ENCODE measurements around the gene AKTIP. TPM values are rescaled to one million over a fixed set of nuclear protein-coding genes. Genes with fewer than 3 reads are reported as not detected.
A peak's percentile ranks its signal among the peaks of the same experiment; 100 is the strongest.
"Not testable (repeated sequence)": the region's sequence is repeated elsewhere in the genome, so short reads cannot be mapped to it uniquely, and the experiment has no call there.

The AKTIP gene
- total RNA-seq, result 23.2 and 35.1 TPM in 2 replicates

DNA sequence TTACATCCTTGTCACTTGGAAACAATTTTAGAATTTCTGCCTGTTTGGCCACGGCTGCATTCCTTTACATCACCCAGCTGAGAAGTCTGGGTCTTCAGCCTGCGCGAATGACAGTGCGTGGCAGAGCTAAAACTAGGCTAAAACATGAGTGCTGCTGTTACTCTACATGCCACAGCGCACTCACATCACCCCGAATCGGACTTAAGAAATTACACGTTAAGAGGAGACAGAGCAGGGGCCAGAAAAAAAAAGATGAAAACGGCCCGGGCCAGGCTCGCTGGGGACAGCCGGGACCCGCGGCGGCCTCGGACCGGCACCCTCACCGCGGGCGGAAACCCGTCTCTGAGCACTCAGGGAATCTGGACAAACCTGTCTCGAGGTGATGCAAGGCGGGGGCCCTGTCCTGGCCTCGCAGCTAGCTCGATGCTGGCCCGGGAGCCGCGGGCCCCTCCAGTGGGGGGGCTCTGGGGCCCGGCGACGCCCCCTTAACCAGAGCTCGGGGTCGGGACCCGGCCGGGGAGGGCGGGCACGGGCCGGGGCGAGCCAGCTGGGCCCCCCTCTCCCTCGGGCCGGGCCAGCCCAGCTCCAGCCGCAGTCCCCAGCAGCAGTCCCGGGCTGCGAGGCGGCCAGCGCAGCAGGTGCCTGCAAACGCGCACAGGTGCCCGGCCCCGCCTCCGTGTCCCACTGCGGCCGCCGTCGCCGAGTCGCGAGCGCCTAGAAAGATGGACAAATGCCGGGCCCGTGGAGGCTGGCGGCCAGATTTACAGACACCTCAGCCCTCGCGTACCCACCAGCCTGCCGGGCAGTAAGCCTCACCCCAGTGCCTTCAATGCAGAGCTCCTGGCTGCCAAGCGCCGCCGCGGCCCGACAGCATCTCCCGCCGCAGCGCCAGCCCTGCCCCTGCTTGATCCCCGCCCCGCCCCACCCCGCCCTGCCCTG is at the start of gene AKTIP:
Gene AKTIP (minus strand): TSS at position 879 of the 939 bp plus-strand sequence. CDS start 2,950 bp downstream, outside the sequence.
- no peak for DNase-seq (ENCODE audit: low read depth, low spot score)

DNA sequence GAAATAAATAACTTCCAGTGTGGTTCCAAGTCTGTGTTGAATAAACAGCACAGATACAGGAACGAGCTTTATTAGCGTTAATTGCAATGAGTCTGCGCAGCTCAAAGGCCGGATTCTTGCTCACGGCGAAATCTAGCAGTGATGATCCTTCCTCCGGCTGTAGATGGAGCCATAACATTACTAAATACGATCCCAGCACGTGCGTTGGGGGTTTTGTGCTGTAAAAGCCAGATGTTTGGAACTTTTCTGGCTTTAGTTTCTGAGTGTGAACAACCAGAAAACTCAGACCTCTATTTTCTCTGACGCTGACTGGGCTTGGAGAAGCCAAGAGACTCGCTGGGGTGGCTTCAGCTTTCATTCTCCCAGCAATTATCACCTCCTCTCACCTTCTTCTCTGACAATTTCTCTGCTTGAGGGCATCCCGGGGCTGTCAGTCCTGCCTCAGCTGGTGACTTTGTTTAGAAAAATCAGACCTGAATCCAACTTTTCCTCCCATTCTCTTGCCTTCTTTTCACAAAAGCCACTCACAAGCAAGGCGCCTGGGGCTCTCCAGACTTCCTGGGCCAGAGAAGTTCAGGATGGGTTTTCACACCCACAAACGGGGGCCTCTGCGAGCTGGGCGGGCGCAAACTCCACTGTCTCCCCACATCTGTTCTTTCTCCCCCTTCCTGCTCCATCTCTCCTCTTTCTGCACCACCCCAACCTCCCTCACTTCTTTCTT is 47.1 kb upstream of the AKTIP start:
- DNase-seq (ENCODE audit: low read depth, low spot score), result peak; percentile 59

DNA sequence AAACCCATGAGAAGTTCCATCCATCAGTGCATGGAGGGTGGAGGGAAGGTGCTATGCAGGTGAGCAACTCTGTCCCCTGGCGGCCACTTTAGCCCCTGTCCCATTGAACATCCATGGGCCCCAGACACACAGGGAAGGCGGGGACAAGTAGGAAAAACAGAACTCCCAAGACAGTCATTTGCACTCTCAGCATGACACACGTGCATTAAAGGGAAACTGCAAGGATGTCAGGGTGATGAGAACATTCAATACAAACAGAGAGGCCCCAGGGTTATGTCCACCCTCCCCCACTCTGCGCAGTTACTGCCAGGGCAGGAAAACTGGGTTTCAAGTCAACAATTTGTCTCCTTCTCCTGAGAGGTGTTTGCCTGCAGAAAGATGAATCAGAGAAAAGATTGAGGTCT is 44.0 kb upstream of the AKTIP start:
- peak; percentile 10 for DNase-seq (ENCODE audit: low read depth, low spot score)

DNA sequence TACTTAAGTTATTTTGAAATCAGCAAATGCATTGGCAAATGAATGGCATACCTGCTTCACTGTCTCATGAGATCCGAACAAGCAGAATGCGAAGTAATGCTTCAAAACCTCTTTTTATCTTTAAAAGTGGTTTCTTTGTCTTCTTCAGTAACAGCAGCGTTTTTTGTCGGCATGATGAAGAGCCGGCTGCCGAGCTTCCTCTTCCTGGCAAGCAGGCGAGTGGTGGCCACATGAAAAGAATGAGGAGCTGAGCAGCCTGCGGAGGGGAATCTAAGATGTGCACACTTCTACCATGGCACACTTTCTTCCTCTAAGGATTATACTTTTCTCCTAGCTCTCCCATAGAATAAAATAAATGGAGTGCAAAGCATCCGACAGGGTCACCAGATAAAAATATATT is 42.4 kb upstream of the AKTIP start:
- DNase-seq (ENCODE audit: low read depth, low spot score), result no peak

DNA sequence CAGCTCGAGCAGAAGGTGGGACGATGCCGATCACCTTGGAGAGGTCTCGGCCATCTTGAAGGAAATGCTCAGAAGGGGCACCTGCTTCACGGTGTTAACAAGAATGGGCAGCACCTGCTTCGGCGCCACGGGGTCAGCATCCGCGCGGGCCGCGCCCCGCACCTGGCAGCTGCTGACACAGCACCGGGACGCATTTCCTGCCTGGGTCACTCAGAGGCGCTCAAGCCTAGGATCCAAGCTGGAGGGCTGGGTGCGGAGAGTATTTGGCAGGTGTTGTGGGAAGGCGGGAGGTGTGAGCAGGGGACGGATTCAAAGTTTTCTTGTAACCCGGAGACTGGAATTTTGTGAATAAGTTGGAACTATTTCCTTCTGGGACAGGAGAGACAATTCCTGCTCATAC is 39.3 kb upstream of the AKTIP start:
- no peak for DNase-seq (ENCODE audit: low read depth, low spot score)

DNA sequence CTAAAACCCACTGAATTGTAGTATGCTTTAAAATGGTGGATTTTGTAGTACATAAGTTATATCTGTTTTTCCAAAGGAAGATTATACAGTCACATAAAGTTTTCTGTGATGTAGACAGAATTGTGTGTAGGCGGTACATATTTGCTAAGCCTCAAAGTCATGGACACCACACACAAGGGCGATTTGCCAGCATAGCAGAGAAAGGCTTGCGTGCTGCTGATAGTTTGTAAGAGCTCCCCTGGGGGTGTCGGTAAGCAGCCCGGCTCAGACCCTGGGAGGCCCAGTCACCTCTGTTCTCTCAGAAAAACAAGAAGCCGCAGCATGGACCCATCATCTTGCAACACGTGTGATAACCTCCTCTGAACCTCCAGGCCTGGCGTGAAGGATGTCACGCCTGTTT is 38.3 kb upstream of the AKTIP start:
- no peak for DNase-seq (ENCODE audit: low read depth, low spot score)

DNA sequence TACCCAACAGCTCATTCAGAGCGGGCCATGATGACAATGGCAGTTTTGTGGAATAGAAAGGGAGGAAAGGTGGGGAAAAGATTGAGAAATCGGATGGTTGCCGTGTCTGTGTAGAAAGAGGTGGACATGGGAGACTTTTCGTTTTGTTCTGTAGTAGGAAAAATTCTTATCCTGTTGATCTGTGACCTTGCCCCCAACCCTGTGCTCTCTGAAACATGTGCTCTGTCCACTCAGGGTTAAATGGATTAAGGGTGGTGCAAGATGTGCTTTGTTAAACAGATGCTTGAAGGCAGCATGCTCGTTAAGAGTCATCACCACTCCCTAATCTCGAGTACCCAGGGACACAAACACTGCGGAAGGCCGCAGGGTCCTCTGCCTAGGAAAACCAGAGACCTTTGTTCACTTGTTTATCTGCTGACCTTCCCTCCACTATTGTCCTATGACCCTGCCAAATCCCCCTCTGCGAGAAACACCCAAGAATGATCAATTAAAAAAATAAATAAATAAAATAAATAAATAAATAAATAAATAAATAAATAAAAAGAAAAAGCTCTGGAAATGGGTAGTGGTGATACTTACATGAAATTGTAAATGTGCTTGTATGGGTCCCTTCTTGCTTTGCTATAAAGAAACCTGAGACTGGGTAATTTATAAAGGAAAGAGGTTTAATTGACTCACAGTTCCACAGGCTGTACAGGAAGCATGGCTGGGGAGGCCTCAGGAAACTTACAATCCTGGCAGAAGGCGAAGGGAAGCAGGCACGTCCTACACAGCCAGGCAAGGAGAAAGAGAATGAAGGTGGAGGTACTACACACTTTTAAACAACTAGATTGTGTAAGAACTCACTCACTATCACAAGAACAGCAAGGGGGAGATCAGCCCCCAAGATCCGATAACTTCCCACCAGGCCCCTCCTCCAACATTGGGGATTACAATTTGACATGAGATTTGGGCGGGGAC is 37.0 kb upstream of the AKTIP start:
- DNase-seq (ENCODE audit: low read depth, low spot score), result not testable (repeated sequence)

DNA sequence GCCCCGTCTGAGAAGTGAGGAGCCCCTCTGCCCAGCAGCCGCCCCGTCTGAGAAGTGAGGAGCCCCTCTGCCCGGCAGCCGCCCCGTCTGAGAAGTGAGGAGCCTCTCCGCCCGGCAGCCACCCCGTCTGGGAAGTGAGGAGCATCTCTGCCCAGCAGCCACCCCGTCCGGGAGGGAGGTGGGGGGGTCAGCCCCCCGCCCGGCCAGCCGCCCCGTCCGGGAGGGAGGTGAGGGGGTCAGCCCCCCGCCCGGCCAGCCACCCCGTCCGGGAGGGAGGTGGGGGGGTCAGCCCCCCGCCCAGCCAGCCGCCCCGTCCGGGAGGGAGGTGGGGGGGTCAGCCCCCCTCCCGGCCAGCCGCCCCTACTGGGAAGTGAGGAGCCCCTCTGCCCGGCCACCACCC is 36.3 kb upstream of the AKTIP start:
- DNase-seq (ENCODE audit: low read depth, low spot score), result not testable (repeated sequence)

DNA sequence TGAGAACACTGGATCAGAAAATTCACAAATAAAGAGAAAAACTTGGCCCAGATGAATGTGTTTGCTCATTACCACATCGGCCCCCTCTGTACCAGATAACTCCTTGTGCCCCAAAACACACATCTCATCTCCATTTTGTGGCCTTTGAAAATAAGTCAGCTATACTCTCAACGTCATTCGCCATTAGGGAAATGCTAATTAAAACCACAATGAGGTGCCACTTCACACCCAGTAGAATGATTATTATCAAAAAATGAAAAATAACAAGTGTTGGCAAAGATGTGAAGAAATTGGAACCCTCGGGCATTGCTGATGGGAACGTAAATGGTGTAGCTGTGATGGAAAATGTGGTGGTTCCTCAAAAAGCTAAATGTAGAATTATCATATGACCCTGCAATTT is 34.6 kb upstream of the AKTIP start:
- DNase-seq (ENCODE audit: low read depth, low spot score), result no peak

DNA sequence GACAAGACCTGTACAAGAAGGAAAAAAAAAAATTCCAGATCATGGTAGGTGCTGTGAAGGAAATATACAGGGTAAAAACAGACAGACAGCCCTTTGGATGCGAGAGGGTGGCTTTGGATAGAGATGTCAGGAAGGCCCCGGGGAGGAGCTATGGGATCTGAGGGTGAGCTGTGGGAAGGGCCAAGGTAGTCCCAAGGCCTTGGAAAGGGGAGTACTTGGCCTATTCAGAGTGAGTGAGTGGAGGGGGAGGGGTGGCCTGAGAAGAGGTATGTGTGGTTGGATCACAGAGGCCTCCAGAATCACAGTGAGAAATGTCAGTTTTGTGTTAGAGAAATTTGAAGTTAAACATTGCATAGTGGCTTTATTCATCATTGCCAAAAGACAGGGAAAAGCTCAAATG is 31.2 kb upstream of the AKTIP start:
- no peak for DNase-seq (ENCODE audit: low read depth, low spot score)

DNA sequence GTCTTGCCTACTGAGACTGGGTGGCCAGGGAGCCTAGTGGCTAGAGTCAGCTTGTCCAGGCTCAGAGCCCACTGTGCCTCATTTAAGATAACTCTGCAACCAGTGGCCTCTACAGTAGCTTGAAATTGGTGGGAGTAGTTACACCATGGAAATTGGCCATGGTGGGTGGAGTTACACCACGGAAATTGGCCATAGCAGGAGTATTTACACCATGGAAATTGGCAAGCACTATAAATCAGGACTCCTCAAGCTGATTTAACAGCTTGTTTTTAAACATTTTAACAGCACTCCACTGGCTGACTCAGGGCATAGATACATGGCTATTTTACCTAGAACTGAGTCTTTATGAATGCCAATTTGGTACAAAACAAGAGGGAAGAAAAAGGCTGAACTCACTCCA is 27.7 kb upstream of the AKTIP start:
- no peak for DNase-seq (ENCODE audit: low read depth, low spot score)

DNA sequence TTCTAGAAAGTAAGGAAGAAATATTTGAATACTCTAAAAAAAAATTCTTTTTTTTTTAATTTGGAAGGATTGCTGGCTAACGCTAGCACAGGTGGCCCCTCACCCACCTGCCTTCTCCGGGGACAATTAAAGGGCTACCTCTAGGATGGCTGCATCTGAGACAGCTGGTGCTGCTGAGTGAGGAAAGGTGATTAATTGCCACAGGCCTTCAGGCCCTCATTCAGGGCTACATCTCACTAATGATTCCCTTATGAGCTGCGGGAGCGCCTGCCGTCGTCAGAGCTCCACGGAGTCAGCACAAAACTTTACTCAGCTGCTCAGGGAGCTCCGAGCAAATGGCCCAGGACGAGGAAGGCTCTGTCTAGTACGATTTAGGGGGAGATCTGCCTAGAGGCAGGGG is 27.0 kb upstream of the AKTIP start:
- no peak for DNase-seq (ENCODE audit: low read depth, low spot score)

DNA sequence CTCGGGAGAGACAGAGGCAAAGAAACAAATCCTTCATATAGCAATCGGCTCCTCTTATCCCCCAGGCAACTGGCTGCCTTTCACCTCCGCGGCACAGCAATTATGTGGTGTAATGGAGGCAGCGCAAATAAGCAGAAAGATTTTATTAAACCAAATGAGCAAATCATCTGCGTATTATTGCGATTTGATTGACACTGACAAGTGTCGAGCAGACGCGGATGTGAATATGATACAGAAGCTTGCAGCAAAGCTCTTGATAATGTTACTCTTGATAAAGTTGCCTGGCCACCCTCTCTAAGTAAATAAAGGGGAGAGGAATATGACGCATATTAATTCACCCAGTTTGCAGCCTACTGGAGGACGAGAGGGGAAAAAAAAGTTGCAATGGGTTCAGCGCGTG is 26.5 kb upstream of the AKTIP start:
- no peak for DNase-seq (ENCODE audit: low read depth, low spot score)

DNA sequence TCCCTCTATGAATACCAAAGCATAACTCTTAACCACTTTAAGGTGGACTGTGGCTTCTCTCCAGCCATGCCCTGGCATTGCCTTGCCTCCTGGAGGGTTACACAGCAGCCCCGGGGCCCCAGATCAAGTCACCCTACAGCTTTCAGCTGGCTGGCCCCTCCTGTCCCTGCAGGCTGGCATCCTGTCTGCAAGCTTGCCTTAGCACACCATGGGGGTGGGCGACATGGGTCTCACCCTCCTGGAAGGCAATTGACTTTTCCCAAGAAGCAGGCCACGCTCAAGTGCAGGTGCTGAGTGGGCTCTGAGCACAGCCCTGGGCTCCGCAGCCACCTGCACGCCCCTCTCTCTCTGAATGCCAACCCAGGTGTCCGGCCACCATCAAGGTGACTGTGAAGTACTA is 25.8 kb upstream of the AKTIP start:
- DNase-seq (ENCODE audit: low read depth, low spot score), result no peak

DNA sequence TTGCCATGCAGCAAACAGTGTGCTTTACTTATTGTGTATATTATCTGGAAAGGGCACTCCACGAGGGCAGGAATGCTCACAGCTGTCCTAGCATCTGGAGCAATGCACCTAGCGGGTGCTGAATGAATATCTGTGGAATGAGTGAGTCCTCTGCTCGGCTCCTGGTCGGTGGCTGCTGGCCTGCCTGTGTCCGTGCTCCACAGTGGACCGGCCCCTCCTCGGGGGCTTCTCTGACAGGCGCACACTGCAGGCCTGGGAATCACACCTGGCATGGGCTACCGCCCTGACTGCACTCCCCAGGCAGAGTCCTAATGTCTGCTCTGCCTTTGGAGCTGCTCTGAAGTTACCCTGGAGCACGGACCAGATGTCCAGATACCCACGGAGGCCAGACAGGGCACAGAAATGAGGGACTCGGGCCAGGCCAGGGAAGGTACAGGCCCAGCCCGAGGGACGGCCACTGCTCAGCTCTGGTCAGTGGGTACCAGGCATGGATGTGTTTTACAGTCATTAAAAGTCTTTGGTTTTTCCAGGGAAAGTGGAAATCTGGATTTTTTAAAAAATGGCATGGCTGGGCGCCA is 21.1 kb upstream of the AKTIP start:
- DNase-seq (ENCODE audit: low read depth, low spot score), result no peak

DNA sequence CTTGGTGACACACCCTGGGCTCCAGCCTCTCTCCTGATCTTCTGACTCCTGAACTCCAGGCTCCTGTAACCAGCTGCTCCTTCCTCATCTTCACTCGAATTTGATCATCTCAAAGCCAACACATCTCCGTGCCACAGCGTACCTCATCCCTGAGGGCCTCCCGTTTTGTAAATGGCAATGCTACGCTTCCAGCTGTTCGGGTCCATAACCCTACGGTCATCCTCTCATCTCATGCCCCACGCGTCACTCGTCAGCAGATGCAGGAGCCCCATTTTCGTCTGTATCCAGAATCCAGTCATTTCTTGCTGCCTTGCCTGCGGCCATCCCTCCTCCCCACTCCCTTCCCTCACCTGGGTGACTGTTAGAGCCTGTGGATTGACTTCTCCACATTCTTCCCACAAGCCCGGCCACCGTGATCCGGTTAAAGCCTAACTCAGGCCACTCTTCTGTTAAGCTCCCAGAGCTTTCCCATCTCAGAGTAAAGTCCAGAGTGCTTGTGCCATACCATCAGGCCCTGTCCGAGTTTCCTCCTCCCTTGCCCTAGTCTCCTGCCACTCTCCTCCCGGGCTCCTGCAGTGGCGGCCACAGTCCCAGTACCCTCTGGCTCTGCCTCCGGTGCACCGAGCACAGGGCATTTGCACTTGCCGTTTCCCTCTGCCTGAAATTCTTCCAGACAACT is 20.3 kb upstream of the AKTIP start:
- DNase-seq (ENCODE audit: low read depth, low spot score), result no peak

DNA sequence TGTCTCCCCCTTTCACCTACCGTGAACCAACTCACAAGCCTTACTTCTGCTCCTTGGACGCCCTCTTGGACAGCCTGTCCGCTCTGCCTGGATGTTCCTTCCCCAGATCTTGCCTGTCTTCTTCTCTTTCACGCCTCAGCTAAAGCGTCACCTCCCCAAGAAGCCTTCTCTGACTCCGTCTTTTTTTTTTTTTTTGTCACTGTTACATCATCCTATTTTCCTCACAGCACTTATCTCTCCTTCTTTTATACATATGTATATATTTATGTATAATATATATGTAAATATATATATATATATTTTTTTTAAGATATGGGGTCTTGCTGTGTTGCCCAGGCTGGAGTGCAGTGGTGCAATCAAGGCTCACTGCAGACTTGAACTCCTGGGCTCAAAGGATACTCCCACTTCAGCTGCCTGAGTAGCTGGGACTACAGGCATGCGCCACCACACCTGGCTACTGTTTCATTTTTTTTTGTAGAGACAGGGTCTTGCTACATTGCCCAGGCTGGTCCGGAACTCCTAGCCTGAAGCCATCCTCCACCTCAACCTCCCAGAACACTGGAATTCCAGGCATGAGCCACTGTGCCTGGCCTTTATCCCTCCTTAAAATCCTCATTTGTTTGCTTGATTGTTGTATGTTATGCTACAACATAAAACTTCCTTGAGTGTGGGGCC is 16.5 kb upstream of the AKTIP start:
- no peak for DNase-seq (ENCODE audit: low read depth, low spot score)

DNA sequence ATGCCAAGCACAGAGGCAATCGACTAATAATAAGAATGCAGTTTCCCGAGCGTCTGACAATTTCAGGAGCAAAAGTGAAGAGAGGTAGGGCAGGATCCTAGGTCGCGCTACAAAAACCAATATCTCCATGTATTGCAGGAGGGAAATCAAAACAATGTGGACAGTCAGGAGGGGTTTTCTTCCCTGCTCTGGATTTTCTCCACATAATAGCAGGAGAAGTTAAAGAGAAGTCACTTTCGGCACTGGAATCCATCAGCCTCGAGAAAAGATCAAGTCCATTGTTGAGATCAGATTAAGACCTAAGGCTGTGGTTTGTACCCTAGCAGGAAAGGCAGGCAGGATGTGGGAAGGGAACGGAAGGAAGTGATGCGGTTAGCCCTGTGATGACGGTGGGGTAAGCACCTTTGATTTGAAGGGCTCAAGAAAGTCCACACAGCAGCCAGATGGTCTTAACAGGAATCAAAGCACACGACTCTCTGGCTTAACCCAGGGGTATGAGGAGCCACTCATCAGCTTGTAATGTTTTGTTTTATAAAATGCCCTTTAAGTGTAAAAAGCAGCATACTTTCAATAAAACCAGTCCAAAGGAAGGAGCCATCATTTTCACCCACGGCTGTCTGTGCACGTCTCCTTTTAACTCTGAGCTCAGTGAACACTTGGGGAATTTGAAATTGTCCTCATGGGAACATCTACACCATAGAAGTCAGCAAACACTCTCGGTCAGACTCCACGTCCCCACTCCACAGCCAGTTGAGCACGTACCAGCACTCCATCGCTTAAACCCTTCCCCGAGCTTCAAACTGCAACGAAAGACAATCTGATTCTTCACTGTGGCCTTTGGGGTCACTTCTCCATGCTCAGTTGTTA is 15.8 kb upstream of the AKTIP start:
- DNase-seq (ENCODE audit: low read depth, low spot score), result peak; percentile 97

DNA sequence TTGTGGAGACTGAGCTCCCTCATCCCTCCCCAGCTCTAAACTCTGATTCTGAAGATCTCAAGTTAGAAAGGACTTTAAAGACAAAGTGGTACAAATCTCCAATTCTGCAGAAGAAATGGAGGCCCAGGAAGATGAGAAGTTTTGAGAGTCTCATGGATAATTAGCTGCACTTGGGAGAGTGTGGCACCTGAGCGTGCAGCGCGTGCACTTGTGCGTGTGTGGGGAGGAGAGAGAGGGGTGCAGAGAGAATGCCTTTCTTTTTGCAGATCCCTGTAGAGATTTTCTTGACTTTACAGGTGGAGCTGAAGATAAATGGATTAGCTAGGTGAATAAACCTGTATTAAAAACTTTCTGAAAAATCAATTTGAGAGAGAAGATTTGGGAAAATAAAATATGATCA is 14.8 kb upstream of the AKTIP start:
- no peak for DNase-seq (ENCODE audit: low read depth, low spot score)

All from pulmonary artery endothelial cell (primary cell).